HG02852 (cell line): Measurements from ENCODE around the gene FOXRED2.
"Not testable (repeated sequence)": the region's sequence is repeated elsewhere in the genome, so short reads cannot be mapped to it uniquely, and the experiment has no call there.

Experiments
- ATAC-seq: cut with Tn5 transposase; IDR thresholded peaks from one replicate; pipeline ENCODE4 v1.9.1; 2021; ENCODE audit warnings: mild to moderate bottlenecking, moderate library complexity; ENCODE audit not compliant: unreplicated experiment

The FOXRED2 gene

GRCh38 chr22:36470994-36471331, 35.9 kb downstream of the FOXRED2 start:
- no peak for ATAC-seq

GRCh38 chr22:36470162-36470993, 36.5 kb downstream of the FOXRED2 start:
- no peak for ATAC-seq

- no peak for ATAC-seq
These were observed 37.6 kb downstream of the FOXRED2 start for GRCh38 chr22:36469094-36469710.

GRCh38 chr22:36467946-36468345, 38.9 kb downstream of the FOXRED2 start:
- ATAC-seq: no peak

- ATAC-seq: no peak
These were observed 39.6 kb downstream of the FOXRED2 start for GRCh38 chr22:36467042-36467810.

GRCh38 chr22:36466258-36466657, 40.6 kb downstream of the FOXRED2 start:
- ATAC-seq: no peak

GRCh38 chr22:36465232-36466021, 41.4 kb downstream of the FOXRED2 start:
- ATAC-seq: no peak

- ATAC-seq: no peak
These were observed 42.1 kb downstream of the FOXRED2 start for GRCh38 chr22:36464715-36465231.

- no peak for ATAC-seq
These were observed 43.1 kb downstream of the FOXRED2 start for GRCh38 chr22:36463783-36464184.

- no peak for ATAC-seq
These were observed 44.9 kb downstream of the FOXRED2 start for GRCh38 chr22:36461665-36462649.

- no peak for ATAC-seq
These were observed 46.6 kb downstream of the FOXRED2 start for GRCh38 chr22:36460202-36460601.

- no peak for ATAC-seq
These were observed 49.0 kb downstream of the FOXRED2 start for GRCh38 chr22:36457688-36458450.

- ATAC-seq: no peak
These were observed 50.4 kb downstream of the FOXRED2 start for GRCh38 chr22:36456464-36456845.

GRCh38 chr22:36455571-36456463, 51.0 kb downstream of the FOXRED2 start:
- no peak for ATAC-seq

GRCh38 chr22:36454916-36455570, 51.8 kb downstream of the FOXRED2 start:
- peak; percentile 63 for ATAC-seq

- ATAC-seq: no peak
These were observed 52.9 kb downstream of the FOXRED2 start for GRCh38 chr22:36453855-36454378.

GRCh38 chr22:36452978-36453607, 53.7 kb downstream of the FOXRED2 start:
- ATAC-seq: not testable (repeated sequence)
